Adipose tissue (tissue), 3 donors: ENCODE data around the gene OSCP1. TPM values are rescaled to one million over a fixed set of nuclear protein-coding genes. Genes with fewer than 3 reads are reported as not detected.

Source experiments
- H3K27ac ChIP-seq: one replicate; pipeline ENCODE4 v1.5.1; 2013; ENCODE audit warnings: low read depth, low read length
- WGBS, 3 donors: extraction: QIAGEN DNeasy Blood & Tissue Kit; methylation state at CpG; one replicate each; pipeline ENCODE4 v1.1.7; 2013; 5-methylcytosine and 5-hydroxymethylcytosine counted together
- polyA plus RNA-seq, 3 donors: library from polyadenylated mRNA; stranded (reverse); fragments of 200-250 nt; gene quantifications; one replicate each; pipeline ENCODE4 v1.2.3, GENCODE V29; 2013
- donor health status: healthy with polysubstance abuse.
- donor health status: Bipolar disorder and iron deficiency.
- donor health status: healthy.

The OSCP1 gene
- polyA plus RNA-seq, 3 donors: 5.3 to 10.3 (median 6.5) TPM

DNA sequence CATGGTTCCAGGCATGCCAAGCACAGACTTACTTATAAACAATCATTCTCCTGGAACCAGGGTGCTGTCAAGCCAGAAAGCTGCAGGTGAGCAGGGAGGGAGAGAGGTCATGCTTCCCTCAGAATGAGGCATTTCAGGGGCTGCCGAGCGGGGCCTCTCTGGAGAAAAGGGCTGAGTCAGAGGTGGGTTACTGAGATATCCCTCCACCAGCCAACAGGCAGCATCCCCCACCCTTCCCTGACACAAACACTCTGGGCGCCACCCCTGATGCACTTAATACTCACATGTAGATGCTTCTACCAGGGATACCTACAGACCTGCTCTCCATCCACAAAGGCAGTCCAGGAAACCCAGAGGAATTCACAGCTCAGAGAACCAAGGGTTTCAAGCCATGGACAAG, 77.6 kb downstream of the OSCP1 start:
- peak overlapping the region; percentile 26 for H3K27ac ChIP-seq
- WGBS, 3 donors: 70 to 85% (median 73%) methylated on average over 3 of the region's 3 CpGs

DNA sequence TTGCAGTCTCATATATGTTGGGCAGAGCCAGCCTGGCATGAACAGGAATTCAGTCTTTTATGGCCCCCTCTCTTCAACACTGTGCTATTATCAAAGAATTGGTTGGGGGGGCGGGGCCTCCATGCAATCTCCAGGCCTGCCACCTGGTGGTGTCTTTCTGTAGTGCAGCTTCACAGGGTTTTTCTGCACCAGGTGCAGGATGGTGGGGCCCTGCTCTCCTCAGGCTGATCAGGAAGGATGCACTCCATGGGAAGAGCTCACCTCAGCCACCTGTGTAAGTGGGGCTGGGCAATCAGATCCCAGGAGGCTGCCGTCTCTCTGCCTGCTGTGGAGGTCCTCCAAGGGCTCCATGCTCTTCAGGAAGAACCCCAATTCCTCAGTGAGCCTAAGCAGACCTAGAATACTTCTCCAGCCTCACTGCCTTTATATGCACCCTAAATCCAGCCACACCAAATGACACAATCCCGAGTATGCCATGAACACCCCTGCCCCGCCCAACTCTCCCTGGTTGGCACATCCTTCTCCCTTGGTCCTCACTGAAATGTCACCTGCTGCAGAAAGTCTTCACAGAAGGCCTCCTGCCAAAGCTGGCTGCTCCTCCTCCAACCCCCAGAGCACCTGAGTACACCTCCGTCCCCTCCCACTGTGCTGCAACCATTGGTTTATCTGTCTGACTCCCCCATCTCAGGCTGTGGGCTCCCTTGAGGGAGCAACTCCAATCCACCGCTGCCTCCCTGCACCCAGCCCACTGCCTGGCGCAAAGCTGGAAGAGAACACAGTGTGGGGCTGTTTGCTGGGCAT, 81.0 kb downstream of the OSCP1 start:
- H3K27ac ChIP-seq: no peak overlapping the region

More for the DNA sequence above, 81.0 kb downstream of the OSCP1 start:
- WGBS, 3 donors: 43 to 62% (median 60%) methylated on average over 7 of the region's 7 CpGs

Other genes starting within 250 kb of the OSCP1 start
- gene THRAP3, start 226.0 kb downstream of the OSCP1 start, polyA plus RNA-seq: 10 to 100 TPM; 19.5 to 47.6 (median 35.5) TPM
- 1 to 10 TPM in 2 of 3 donors, under 1 TPM in 1; 0.61 to 1.7 (median 1.1) TPM for gene SH3D21, start 144.1 kb downstream of the OSCP1 start, polyA plus RNA-seq
- gene EVA1B, start 126.8 kb downstream of the OSCP1 start, polyA plus RNA-seq: 10 to 100 TPM; 11.5 to 46.7 (median 25.3) TPM
- 10 to 100 TPM; 22.8 to 63.2 (median 50.7) TPM for gene STK40, start 64.5 kb downstream of the OSCP1 start, polyA plus RNA-seq
- 10 to 100 TPM; 30.7 to 59.5 (median 59.5) TPM for gene LSM10, start 52.5 kb downstream of the OSCP1 start, polyA plus RNA-seq
- gene MRPS15, start 13.9 kb upstream of the OSCP1 start, polyA plus RNA-seq: 100 to 1,000 TPM in 2 of 3 donors, 10 to 100 TPM in 1; 69.1 to 142 (median 130) TPM
- gene CSF3R, start 32.5 kb upstream of the OSCP1 start, polyA plus RNA-seq: 10 to 100 TPM in 2 of 3 donors, 1 to 10 TPM in 1; 2.6 to 74.0 (median 36.2) TPM